Left ventricle myocardium inferior (tissue), 1 donor: ENCODE results near the gene IQSEC3. TPM values are rescaled to one million over a fixed set of nuclear protein-coding genes. Genes with fewer than 3 reads are reported as not detected.

Experiments used
- DNase-seq: peaks from one replicate; pipeline ENCODE4 v3.0.0-alpha.2; 2020
- H3K27ac ChIP-seq: fragments of 200-600 bp; replicated peaks from 2 replicates; pipeline ENCODE4 v1.8.0; 2021
- H3K27me3 ChIP-seq: fragments of 200-600 bp; 2 replicates; pipeline ENCODE4 v1.8.0; 2021; ENCODE audit warnings: low read depth
- H3K36me3 ChIP-seq: fragments of 200-600 bp; 2 replicates; pipeline ENCODE4 v1.8.0; 2021
- H3K4me1 ChIP-seq: fragments of 200-600 bp; 2 replicates; pipeline ENCODE4 v1.8.0; 2021
- H3K4me3 ChIP-seq: fragments of 200-600 bp; 2 replicates; pipeline ENCODE4 v1.8.0; 2021; ENCODE audit warnings: mild to moderate bottlenecking, moderate library complexity
- H3K9me3 ChIP-seq: fragments of 200-600 bp; replicated peaks from 2 replicates; pipeline ENCODE4 v1.8.0; 2021
- intact Hi-C: fragments of 100-400 bp; cut with micrococcal nuclease; formaldehyde crosslinking; loops from one replicate; pipeline ENCODE4 v1.11.0; 2022
- total RNA-seq: library from RNA; stranded (reverse); fragmentation: NEBNext Ultra II Directional; extraction: Animal tissue kit (Norgen Biotek cat#: 25700); gene quantifications from one replicate; pipeline ENCODE4 v1.2.1, GENCODE V29; 2021
- TF ChIP-seq, protein P1 (sequence below): fragments of 200-600 bp; IDR thresholded peaks from 2 replicates; pipeline ENCODE4 v1.8.0; 2021; ENCODE audit warnings: antibody characterized with exemption, mild to moderate bottlenecking, borderline replicate concordance
- donor health status: DM: no; HTN: yes; CAD: no; lungs with severe emphysema.

IQSEC3 gene
- total RNA-seq, 1 donor from 2014 or later: 0.69 TPM

DNA sequence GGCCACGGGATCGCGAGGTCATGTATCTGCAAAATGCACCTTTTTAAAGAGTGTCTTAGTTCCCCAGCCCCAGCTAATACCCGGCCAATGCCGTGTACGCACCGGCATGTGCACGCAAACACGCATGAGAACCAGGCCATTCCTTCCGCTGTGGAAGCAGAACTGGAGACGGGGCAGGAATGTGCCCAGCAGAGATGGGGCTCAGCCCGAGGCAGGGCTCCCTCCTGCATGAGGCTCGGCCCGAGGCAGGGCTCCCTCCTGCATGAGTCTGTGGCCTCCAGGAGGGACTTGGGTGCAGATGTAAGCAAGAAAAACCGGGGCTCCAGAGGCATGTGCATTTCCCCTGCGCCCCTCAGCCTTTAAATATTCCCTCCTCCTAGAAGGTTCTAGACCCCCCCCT is 109.2 kb downstream of the IQSEC3 start:
- Histone ChIP-seq H3K27ac (peak overlapping the region; percentile 83), H3K4me3 (peak overlapping the region; percentile 4), H3K9me3 (no peaks in the 10 kb centered on the region), H3K27me3 (no peaks in the 10 kb centered on the region), H3K4me1 (peaks cover 98% of the 10 kb centered on the region), H3K36me3 (no peaks in the 10 kb centered on the region)
- intact Hi-C loops: no loop called here
- TF ChIP-seq, protein P1, sequence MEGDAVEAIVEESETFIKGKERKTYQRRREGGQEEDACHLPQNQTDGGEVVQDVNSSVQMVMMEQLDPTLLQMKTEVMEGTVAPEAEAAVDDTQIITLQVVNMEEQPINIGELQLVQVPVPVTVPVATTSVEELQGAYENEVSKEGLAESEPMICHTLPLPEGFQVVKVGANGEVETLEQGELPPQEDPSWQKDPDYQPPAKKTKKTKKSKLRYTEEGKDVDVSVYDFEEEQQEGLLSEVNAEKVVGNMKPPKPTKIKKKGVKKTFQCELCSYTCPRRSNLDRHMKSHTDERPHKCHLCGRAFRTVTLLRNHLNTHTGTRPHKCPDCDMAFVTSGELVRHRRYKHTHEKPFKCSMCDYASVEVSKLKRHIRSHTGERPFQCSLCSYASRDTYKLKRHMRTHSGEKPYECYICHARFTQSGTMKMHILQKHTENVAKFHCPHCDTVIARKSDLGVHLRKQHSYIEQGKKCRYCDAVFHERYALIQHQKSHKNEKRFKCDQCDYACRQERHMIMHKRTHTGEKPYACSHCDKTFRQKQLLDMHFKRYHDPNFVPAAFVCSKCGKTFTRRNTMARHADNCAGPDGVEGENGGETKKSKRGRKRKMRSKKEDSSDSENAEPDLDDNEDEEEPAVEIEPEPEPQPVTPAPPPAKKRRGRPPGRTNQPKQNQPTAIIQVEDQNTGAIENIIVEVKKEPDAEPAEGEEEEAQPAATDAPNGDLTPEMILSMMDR: no peak
- DNase-seq: no peak

DNA sequence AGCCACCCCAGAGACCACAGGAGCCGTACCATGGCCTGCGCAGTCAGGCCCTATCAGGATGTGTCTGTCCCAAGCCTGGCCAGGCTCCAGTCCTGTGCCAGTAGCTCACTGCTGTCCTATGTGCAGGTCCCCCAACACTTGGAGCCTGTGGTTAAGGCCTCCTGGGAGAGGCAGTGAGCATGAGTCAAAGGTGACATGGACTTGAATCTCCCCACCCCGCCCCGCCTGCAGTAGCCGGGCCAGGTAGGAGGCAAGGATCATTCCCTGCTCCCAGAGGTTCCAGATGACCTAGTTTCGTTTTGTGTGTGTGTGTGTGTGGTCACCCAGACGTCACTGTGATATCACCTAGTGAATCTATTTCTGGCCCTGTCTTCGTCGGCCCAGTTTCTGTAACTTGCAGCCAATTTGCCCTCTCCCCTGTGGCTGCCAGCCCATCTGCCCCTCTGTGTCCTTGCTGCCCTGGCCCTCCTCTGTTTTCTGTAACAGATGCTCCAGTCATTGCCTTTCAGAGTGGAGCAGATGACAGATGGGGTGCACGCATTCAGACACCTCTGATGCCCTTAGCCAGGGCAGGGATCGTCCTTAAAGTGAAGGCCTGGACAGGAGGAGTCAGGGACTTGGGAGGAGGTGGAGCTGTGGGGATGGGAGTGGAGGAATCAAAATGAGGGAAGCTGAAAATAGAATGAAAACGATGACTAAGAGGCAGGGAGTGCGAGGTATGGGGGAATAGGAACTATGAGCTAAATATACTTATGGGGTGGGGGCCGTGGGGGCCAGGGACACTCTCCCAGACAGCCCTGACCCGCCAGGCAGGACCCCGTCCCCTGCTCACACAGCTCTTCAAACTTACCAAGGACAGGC is 110.0 kb downstream of the IQSEC3 start:
- no peak for DNase-seq
- peak overlapping the region; percentile 83 for H3K27ac ChIP-seq
- H3K36me3 ChIP-seq: no peaks in the 10 kb centered on the region
- H3K9me3 ChIP-seq: no peaks in the 10 kb centered on the region
- intact Hi-C loops: no loop called here
- H3K4me1 ChIP-seq: peaks cover 100% of the 10 kb centered on the region
- no peaks in the 10 kb centered on the region for H3K27me3 ChIP-seq
- peak overlapping the region; percentile 4 for H3K4me3 ChIP-seq
- TF ChIP-seq, protein P1: no peak

DNA sequence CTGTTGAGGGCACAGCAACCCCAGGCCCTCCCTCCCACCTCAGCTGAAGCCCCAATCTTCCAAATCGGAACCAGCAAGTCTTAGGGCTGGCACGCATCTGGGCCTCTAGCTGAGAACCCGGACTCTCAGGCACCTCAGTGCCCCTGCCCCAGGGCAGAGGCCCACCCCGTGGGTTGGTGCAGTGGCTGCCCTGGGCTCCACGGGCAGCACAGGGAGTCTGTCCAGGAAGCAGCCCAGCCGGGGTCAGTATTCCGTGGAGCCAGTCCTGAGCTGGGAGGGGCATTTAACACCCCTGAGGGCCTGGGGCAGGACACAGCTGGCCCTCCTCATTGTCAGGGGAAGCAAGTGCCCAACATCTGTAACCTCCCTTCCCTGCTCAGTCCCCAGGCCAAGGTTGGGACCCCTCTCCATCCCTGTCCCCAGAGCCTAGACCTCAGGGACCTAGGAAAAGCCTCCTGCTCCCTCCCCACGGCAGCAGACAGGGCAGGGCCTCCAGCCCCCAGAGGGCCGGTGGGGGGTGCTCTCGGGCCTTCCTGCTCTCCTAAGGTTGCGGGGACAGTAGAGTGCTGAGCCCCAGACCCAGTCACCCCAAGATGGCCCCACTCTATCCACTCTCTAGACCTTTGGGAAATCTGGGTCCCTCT is 110.9 kb downstream of the IQSEC3 start:
- Histone ChIP-seq H3K9me3 (no peaks in the 10 kb centered on the region), H3K27me3 (no peaks in the 10 kb centered on the region), H3K36me3 (no peaks in the 10 kb centered on the region), H3K4me3 (no peak overlapping the region), H3K4me1 (peaks cover 100% of the 10 kb centered on the region), H3K27ac (peak overlapping the region; percentile 83)
- TF ChIP-seq, protein P1: no peak
- intact Hi-C loops: no loop called here
- DNase-seq: no peak

DNA sequence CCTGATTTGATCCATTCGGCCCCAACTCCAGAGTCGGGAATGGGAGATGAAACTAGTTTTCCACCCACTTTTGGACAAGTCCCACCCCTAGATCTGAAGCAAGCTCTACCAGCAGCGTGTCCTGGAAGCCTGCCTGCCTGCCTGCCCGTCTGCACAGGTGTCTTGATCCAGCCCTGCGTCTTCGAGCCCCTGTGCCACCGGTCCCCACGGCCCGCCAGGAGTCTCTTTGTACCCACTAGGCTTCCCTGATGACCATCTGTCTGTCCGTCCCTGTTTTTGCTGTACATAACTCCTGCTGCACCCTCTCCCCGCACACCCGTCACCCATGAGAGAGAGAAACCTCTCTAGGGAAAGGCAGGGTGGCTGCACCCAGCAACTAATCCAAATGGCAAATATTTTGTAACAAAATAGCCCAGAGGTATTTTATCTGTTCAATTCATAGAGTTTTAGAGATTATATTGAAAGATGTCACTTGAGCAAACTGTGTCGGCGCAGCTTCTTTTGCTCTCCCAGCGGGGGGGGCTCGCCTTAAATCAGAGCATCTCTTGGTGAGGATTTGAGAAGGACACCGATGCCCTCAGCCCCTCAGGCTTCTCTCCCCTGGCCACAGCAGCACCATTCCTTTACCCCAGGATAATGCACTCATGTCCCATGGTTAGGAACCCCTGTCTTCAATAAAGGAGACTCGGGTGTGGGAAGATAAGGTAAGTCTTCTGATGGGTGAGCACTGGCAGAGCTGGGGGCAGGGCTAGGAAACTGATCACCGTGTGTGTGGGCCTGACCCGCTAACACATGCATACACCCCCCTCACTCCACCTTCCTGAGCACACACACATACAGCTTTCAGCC is 111.6 kb downstream of the IQSEC3 start:
- peaks cover 95% of the 10 kb centered on the region for H3K4me1 ChIP-seq
- no peak for DNase-seq

DNA sequence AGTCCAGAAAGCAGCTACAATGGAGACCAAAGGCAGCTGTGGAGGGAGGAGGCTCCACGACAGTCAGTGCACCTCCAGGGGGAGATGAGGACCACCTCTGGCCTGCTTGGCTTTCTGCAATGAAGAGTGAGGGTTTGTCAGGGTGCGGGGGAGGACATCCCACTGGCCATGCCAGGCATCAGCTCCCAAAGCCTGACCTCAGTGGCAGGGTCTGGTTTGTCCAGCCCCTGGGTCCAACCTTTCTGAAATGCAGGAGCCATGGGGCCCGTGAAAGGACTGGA is 112.2 kb downstream of the IQSEC3 start:
- Histone ChIP-seq H3K9me3 (no peaks in the 10 kb centered on the region), H3K27ac (peak overlapping the region; percentile 83), H3K36me3 (no peaks in the 10 kb centered on the region), H3K4me3 (peak overlapping the region; percentile 58), H3K4me1 (peaks cover 90% of the 10 kb centered on the region), H3K27me3 (no peaks in the 10 kb centered on the region)
- intact Hi-C loops: no loop called here
- DNase-seq: no peak
- TF ChIP-seq, protein P1: no peak

More for the DNA sequence above, 111.6 kb downstream of the IQSEC3 start:
- Histone ChIP-seq H3K9me3 (no peaks in the 10 kb centered on the region), H3K36me3 (no peaks in the 10 kb centered on the region), H3K27me3 (no peaks in the 10 kb centered on the region), H3K4me3 (peak overlapping the region; percentile 58), H3K27ac (peak overlapping the region; percentile 83)
- TF ChIP-seq, protein P1: no peak
- intact Hi-C loops: no loop called here
